Activated T-helper 2 cell treated with anti-CD3 and anti-CD28 coated beads, Interferon-gamma antibody, Interleukin-2, Interleukin-4, amounts not matched to agents 10 μg/mL and 5 μg/mL and 100 μg/mL, durations not matched to agents 14 hours and 24 hours and 36 hours (primary cell): Measurements from ENCODE around the gene PDE4B. TPM values are rescaled to one million over a fixed set of nuclear protein-coding genes. Genes with fewer than 3 reads are reported as not detected.

ENCODE experiments used
- DNase-seq: peaks from one replicate; pipeline ENCODE4 v3.0.0; 2021; ENCODE audit warnings: low spot score
- H3K27ac Mint-ChIP-seq: one replicate; pipeline ENCODE4 v1.8.0; 2021; ENCODE audit warnings: mixed read lengths
- H3K27me3 Mint-ChIP-seq: one replicate; pipeline ENCODE4 v1.8.0; 2021; ENCODE audit warnings: low read depth, mixed read lengths
- H3K36me3 Mint-ChIP-seq: one replicate; pipeline ENCODE4 v1.8.0; 2021; ENCODE audit warnings: low read depth, mixed read lengths
- H3K4me1 Mint-ChIP-seq: one replicate; pipeline ENCODE4 v1.8.0; 2021; ENCODE audit warnings: low read depth, mixed read lengths
- H3K4me3 Mint-ChIP-seq: one replicate; pipeline ENCODE4 v1.8.0; 2021; ENCODE audit warnings: low read depth, mild to moderate bottlenecking, moderate library complexity, mixed read lengths
- H3K9me3 Mint-ChIP-seq: one replicate; pipeline ENCODE4 v1.8.0; 2021; ENCODE audit warnings: mixed read lengths
- intact Hi-C: fragments of 100-400 bp; cut with micrococcal nuclease; formaldehyde crosslinking; loops from one replicate; pipeline ENCODE4 v1.15.1; 2023
- total RNA-seq: library from RNA; stranded (reverse); gene quantifications from 2 replicates; pipeline ENCODE4 v1.2.3, GENCODE V29; 2022

Gene PDE4B
- total RNA-seq, 1 donor from 2014 or later = 14.0 TPM

- Mint-ChIP-seq H3K9me3 (peaks cover 12% of the 10 kb centered on the region), H3K4me1 (no peaks in the 10 kb centered on the region), H3K27me3 (peaks cover 6% of the 10 kb centered on the region), H3K27ac (no peak overlapping the region), H3K4me3 (no peak overlapping the region), H3K36me3 (no peaks in the 10 kb centered on the region)
- intact Hi-C loops = no loop called here
- DNase-seq = no peak
These were observed 178.9 kb downstream of the PDE4B start for GRCh38 chr1:65971547-65971946.

- Mint-ChIP-seq H3K27me3 (peaks cover 6% of the 10 kb centered on the region), H3K4me3 (no peak overlapping the region), H3K4me1 (no peaks in the 10 kb centered on the region), H3K27ac (no peak overlapping the region), H3K36me3 (no peaks in the 10 kb centered on the region), H3K9me3 (peaks cover 20% of the 10 kb centered on the region)
- DNase-seq = no peak
- intact Hi-C loops = no loop called here
These were observed 183.0 kb downstream of the PDE4B start for GRCh38 chr1:65975708-65976107.

- H3K4me3 Mint-ChIP-seq = no peak overlapping the region
- H3K9me3 Mint-ChIP-seq = peaks cover 20% of the 10 kb centered on the region
- intact Hi-C loops = no loop called here
- H3K27ac Mint-ChIP-seq = no peak overlapping the region
- no peaks in the 10 kb centered on the region for H3K4me1 Mint-ChIP-seq
- H3K36me3 Mint-ChIP-seq = no peaks in the 10 kb centered on the region
- DNase-seq = no peak
- peaks cover 2% of the 10 kb centered on the region for H3K27me3 Mint-ChIP-seq
These were observed 186.7 kb downstream of the PDE4B start for GRCh38 chr1:65979136-65980044.

- Mint-ChIP-seq H3K27me3 (peaks cover 2% of the 10 kb centered on the region), H3K9me3 (peaks cover 12% of the 10 kb centered on the region), H3K36me3 (no peaks in the 10 kb centered on the region), H3K4me1 (no peaks in the 10 kb centered on the region), H3K4me3 (no peak overlapping the region), H3K27ac (no peak overlapping the region)
- no peak for DNase-seq
- intact Hi-C loops = no loop called here
These were observed 187.5 kb downstream of the PDE4B start for GRCh38 chr1:65980237-65980636.

- no peaks in the 10 kb centered on the region for H3K4me1 Mint-ChIP-seq
- H3K36me3 Mint-ChIP-seq = no peaks in the 10 kb centered on the region
- H3K27me3 Mint-ChIP-seq = peaks cover 2% of the 10 kb centered on the region
- intact Hi-C loops = no loop called here
- H3K4me3 Mint-ChIP-seq = no peak overlapping the region
- no peaks in the 10 kb centered on the region for H3K9me3 Mint-ChIP-seq
- no peak for DNase-seq
- H3K27ac Mint-ChIP-seq = no peak overlapping the region
These were observed 190.8 kb downstream of the PDE4B start for GRCh38 chr1:65983500-65983899.

- DNase-seq = no peak
- H3K36me3 Mint-ChIP-seq = no peaks in the 10 kb centered on the region
- no peaks in the 10 kb centered on the region for H3K4me1 Mint-ChIP-seq
- H3K9me3 Mint-ChIP-seq = no peaks in the 10 kb centered on the region
- intact Hi-C loops = no loop called here
- H3K27me3 Mint-ChIP-seq = no peaks in the 10 kb centered on the region
- no peak overlapping the region for H3K4me3 Mint-ChIP-seq
- no peak overlapping the region for H3K27ac Mint-ChIP-seq
These were observed 192.8 kb downstream of the PDE4B start for GRCh38 chr1:65985393-65986066.

- Mint-ChIP-seq H3K27ac (no peak overlapping the region), H3K4me1 (no peaks in the 10 kb centered on the region), H3K36me3 (no peaks in the 10 kb centered on the region), H3K27me3 (no peaks in the 10 kb centered on the region), H3K9me3 (no peaks in the 10 kb centered on the region), H3K4me3 (no peak overlapping the region)
- intact Hi-C loops = no loop called here
- DNase-seq = no peak
These were observed 193.5 kb downstream of the PDE4B start for GRCh38 chr1:65986146-65986545.

- Mint-ChIP-seq H3K27ac (no peak overlapping the region), H3K4me3 (no peak overlapping the region), H3K4me1 (no peaks in the 10 kb centered on the region), H3K27me3 (no peaks in the 10 kb centered on the region), H3K36me3 (no peaks in the 10 kb centered on the region), H3K9me3 (no peaks in the 10 kb centered on the region)
- intact Hi-C loops = no loop called here
- DNase-seq = no peak
These were observed 197.5 kb downstream of the PDE4B start for GRCh38 chr1:65990161-65990560.

- Mint-ChIP-seq H3K4me1 (no peaks in the 10 kb centered on the region), H3K36me3 (no peaks in the 10 kb centered on the region)
These were observed 199.0 kb downstream of the PDE4B start for GRCh38 chr1:65991694-65992093.

GRCh38 chr1:65992165-65992821 is 199.6 kb downstream of the PDE4B start:
- no peak for DNase-seq
- no peaks in the 10 kb centered on the region for H3K36me3 Mint-ChIP-seq
- no peak overlapping the region for H3K27ac Mint-ChIP-seq
- H3K9me3 Mint-ChIP-seq = no peaks in the 10 kb centered on the region
- H3K27me3 Mint-ChIP-seq = peaks cover 2% of the 10 kb centered on the region
- H3K4me1 Mint-ChIP-seq = no peaks in the 10 kb centered on the region
- H3K4me3 Mint-ChIP-seq = no peak overlapping the region
- intact Hi-C loops = no loop called here

More at GRCh38 chr1:65991694-65992093, 199.0 kb downstream of the PDE4B start:
- intact Hi-C loops = no loop called here
- no peak for DNase-seq
- H3K9me3 Mint-ChIP-seq = no peaks in the 10 kb centered on the region
- no peak overlapping the region for H3K27ac Mint-ChIP-seq
- peaks cover 2% of the 10 kb centered on the region for H3K27me3 Mint-ChIP-seq
- no peak overlapping the region for H3K4me3 Mint-ChIP-seq

GRCh38 chr1:65992831-65993271 is 200.2 kb downstream of the PDE4B start:
- intact Hi-C loops = no loop called here
- H3K27me3 Mint-ChIP-seq = peaks cover 2% of the 10 kb centered on the region

GRCh38 chr1:65994223-65994622 is 201.5 kb downstream of the PDE4B start:
- Mint-ChIP-seq H3K27me3 (peaks cover 2% of the 10 kb centered on the region), H3K4me1 (no peaks in the 10 kb centered on the region), H3K9me3 (no peaks in the 10 kb centered on the region), H3K4me3 (no peak overlapping the region), H3K27ac (no peak overlapping the region), H3K36me3 (no peaks in the 10 kb centered on the region)
- DNase-seq = no peak
- intact Hi-C loops = no loop called here

More at GRCh38 chr1:65992831-65993271, 200.2 kb downstream of the PDE4B start:
- H3K4me3 Mint-ChIP-seq = no peak overlapping the region
- no peaks in the 10 kb centered on the region for H3K9me3 Mint-ChIP-seq
- H3K27ac Mint-ChIP-seq = no peak overlapping the region
- no peak for DNase-seq
- H3K36me3 Mint-ChIP-seq = no peaks in the 10 kb centered on the region
- no peaks in the 10 kb centered on the region for H3K4me1 Mint-ChIP-seq

GRCh38 chr1:65995336-65995735 is 202.6 kb downstream of the PDE4B start:
- DNase-seq = no peak
- H3K9me3 Mint-ChIP-seq = no peaks in the 10 kb centered on the region
- H3K27me3 Mint-ChIP-seq = peaks cover 2% of the 10 kb centered on the region
- no peak overlapping the region for H3K4me3 Mint-ChIP-seq
- no peaks in the 10 kb centered on the region for H3K4me1 Mint-ChIP-seq
- H3K27ac Mint-ChIP-seq = no peak overlapping the region
- intact Hi-C loops = no loop called here
- no peaks in the 10 kb centered on the region for H3K36me3 Mint-ChIP-seq
